ENCODE measurements around the gene BORCS5.

- TF ChIP-seq POLR2A (IDR thresholded peaks at IDR 0.05) (no peak), CTCF (IDR thresholded peaks at IDR 0.05 in 8 of 11, conservative IDR thresholded peaks at IDR 0.05 in 3 of 11) (no peak)
These were observed 126.1 kb downstream of the BORCS5 start for GRCh38 chr12:12482959-12483358.
